Body of pancreas (tissue), 4 donors: ENCODE results near the gene THOC5.

Experiments
- POLR2A ChIP-seq, 3 donors: fragments of 450-650 bp; IDR thresholded peaks; one replicate each; pipeline ENCODE4 v1.6.1; 2016; ENCODE audit warnings: antibody characterized with exemption in 3 of 3, mild to moderate bottlenecking in 2 of 3
- TF ChIP-seq, protein P1 (sequence below), 7 experiments: fragments of 450-650 bp in 4 of 7; fragments of 200-600 bp in 3 of 7; sonication (generic) in 3 of 7; IDR thresholded peaks; one replicate each; pipeline ENCODE4 v1.5.1; 2016 to 2019; ENCODE audit warnings: antibody characterized with exemption in 7 of 7

GRCh38 chr22:29518427-29518826 is 35.1 kb downstream of the THOC5 start:
- TF ChIP-seq, protein P1, sequence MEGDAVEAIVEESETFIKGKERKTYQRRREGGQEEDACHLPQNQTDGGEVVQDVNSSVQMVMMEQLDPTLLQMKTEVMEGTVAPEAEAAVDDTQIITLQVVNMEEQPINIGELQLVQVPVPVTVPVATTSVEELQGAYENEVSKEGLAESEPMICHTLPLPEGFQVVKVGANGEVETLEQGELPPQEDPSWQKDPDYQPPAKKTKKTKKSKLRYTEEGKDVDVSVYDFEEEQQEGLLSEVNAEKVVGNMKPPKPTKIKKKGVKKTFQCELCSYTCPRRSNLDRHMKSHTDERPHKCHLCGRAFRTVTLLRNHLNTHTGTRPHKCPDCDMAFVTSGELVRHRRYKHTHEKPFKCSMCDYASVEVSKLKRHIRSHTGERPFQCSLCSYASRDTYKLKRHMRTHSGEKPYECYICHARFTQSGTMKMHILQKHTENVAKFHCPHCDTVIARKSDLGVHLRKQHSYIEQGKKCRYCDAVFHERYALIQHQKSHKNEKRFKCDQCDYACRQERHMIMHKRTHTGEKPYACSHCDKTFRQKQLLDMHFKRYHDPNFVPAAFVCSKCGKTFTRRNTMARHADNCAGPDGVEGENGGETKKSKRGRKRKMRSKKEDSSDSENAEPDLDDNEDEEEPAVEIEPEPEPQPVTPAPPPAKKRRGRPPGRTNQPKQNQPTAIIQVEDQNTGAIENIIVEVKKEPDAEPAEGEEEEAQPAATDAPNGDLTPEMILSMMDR (IDR thresholded peaks at IDR 0.05), result no peak
- no peak for TF ChIP-seq POLR2A (IDR thresholded peaks at IDR 0.05)
